BJ (cell line): ENCODE measurements around the gene KXD1. TPM values are rescaled to one million over a fixed set of nuclear protein-coding genes. Genes with fewer than 3 reads are reported as not detected.

Experiments used
- CTCF ChIA-PET: fragments of 350-600 bp; formaldehyde crosslinking; extraction: SDS; loops from one replicate; lab custom pipeline; 2021; ENCODE audit warnings: antibody characterized with exemption, inconsistent platforms; lab: Yijun Ruan, JAX
- POLR2A ChIA-PET: fragments of 300-600 bp; sonication (Branson Sonifier 250); formaldehyde crosslinking; extraction: SDS; loops from one replicate; lab custom pipeline; 2021; ENCODE audit warnings: antibody characterized with exemption; lab: Charles Lee
- DNase-seq: peaks from one replicate; pipeline ENCODE4 v3.0.0-alpha.2; 2011; ENCODE audit warnings: low read depth
- H3K27me3 ChIP-seq: 2 replicates; pipeline ENCODE4 v1.6.0; 2011; ENCODE audit warnings: low read length; ENCODE audit not compliant: control insufficient read depth, insufficient read depth
- H3K36me3 ChIP-seq: 2 replicates; pipeline ENCODE4 v1.5.1; 2011; ENCODE audit warnings: low read length; ENCODE audit not compliant: control insufficient read depth, insufficient read depth
- H3K4me3 ChIP-seq: 2 replicates; pipeline ENCODE4 v1.5.1; 2011; ENCODE audit warnings: low read depth, mild to moderate bottlenecking, control low read depth, low read length
- polyA plus RNA-seq: library from polyadenylated mRNA; depleted of rRNA; stranded (reverse); fragments of >200 nt; gene quantifications from 2 replicates; pipeline ENCODE4 v1.2.3, GENCODE V29; 2011
- TF ChIP-seq, protein P1 (sequence below): IDR thresholded peaks from 2 replicates; pipeline ENCODE4 v1.5.1; 2011; ENCODE audit warnings: low read depth, mild to moderate bottlenecking, control low read depth, inconsistent platforms, low read length, moderate library complexity; ENCODE audit not compliant: insufficient read depth

KXD1 gene
- polyA plus RNA-seq, 1 experiment = 163 TPM

DNA sequence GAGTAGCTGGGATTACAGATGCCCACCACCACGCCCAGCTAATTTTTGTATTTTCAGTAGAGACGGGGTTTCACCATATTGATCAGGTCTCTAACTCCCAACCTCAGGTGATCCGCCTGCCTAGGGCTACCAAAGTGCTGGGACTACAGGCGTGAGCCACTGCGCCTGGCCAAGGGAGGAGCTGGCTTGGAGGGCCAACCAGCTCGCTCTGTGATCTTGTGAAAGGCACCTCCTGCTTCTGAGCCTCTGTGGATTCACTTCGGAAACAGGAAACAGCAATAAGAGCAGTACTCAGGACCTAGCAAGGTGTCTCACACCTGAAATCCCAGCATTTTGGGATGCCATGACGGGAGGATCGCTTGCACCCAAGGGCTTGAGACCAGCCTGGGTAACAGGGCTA lies 33.8 kb upstream of the KXD1 start:
- DNase-seq = no peak
- H3K36me3 ChIP-seq = no peaks in the 10 kb centered on the region
- POLR2A ChIA-PET = no interaction called here
- no peak overlapping the region for H3K4me3 ChIP-seq
- TF ChIP-seq, protein P1, sequence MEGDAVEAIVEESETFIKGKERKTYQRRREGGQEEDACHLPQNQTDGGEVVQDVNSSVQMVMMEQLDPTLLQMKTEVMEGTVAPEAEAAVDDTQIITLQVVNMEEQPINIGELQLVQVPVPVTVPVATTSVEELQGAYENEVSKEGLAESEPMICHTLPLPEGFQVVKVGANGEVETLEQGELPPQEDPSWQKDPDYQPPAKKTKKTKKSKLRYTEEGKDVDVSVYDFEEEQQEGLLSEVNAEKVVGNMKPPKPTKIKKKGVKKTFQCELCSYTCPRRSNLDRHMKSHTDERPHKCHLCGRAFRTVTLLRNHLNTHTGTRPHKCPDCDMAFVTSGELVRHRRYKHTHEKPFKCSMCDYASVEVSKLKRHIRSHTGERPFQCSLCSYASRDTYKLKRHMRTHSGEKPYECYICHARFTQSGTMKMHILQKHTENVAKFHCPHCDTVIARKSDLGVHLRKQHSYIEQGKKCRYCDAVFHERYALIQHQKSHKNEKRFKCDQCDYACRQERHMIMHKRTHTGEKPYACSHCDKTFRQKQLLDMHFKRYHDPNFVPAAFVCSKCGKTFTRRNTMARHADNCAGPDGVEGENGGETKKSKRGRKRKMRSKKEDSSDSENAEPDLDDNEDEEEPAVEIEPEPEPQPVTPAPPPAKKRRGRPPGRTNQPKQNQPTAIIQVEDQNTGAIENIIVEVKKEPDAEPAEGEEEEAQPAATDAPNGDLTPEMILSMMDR = no peak
- no peaks in the 10 kb centered on the region for H3K27me3 ChIP-seq
- CTCF ChIA-PET = interaction anchor here (0.7 kb wide), 2 partner anchors 57 to 66 kb away, joined by 3 read pairs; no protein-coding TSS in a partner anchor

DNA sequence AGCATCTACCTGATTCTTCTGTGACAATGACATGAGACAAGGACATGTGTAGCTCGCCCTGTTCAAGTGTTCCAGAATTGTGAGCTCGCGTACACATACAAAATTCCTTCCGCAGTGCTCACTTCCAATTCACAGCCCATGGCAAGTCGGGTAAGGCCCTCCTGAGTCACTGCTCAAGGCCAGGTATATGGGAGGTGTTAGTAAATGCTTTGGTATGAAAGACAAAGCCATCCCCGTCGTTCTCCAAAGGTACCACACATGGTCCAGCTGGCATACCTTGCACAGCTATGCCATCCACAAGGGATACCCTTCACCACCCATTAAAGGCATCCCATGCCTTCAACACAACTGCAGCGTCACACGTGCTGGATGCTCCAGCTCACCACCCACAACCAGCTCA lies 31.4 kb upstream of the KXD1 start:
- CTCF ChIA-PET = interaction anchor here (0.6 kb wide), 1 partner anchor 55 kb away, joined by 3 read pairs; no protein-coding TSS in a partner anchor
- Histone ChIP-seq H3K4me3 (no peak overlapping the region), H3K36me3 (no peaks in the 10 kb centered on the region), H3K27me3 (no peaks in the 10 kb centered on the region)
- TF ChIP-seq, protein P1 = no peak
- POLR2A ChIA-PET = no interaction called here
- DNase-seq = no peak

DNA sequence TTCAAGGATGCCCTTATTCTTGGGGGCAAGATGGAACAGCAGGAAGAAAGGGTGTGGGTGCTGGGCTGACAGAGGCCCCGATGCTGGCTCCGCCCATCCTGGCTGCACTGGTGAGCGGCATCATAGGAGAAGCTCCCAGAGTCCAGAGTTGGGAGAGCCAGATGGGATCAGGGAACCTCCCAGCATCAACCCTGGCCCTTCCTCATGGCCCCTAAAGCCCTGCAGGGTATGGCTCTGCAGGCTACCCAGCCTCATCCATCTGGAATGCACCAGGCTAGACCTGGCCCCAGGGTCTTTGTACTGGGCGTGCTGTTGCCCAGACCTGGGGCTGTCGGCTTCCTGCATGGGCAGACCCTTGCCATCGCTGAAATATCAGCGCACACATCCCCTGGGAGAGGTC lies 27.9 kb upstream of the KXD1 start:
- DNase-seq = no peak
- CTCF ChIA-PET = interaction anchor here (0.6 to 1.7 kb wide), 4 partner anchors 13 to 322 kb away, joined by 3 to 5 read pairs (median 4); no protein-coding TSS in a partner anchor

DNA sequence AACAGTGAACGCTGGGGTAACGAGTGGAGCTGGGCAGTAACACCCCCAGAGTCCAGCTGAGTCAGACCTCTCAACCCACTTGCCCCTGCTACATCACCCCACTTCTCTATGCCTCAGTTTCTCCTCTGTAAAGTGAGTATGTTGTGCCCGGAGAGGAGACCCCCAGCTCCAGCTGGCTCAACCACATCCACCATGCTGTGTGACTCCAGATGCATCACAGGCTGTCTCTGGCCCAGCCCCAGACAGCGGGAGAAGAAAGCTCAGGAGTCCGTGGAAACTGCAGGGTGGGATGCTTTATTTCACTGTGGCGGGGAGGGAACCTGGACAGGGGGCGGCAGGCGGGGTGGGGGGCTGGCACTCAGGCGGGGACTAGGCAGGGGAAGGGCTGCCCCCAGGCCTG lies 26.2 kb upstream of the KXD1 start:
- DNase-seq = no peak
- Histone ChIP-seq H3K4me3 (no peak overlapping the region), H3K36me3 (peaks cover 21% of the 10 kb centered on the region), H3K27me3 (no peaks in the 10 kb centered on the region)
- ChIA-PET POLR2A (no interaction called here), CTCF (interaction anchor here (0.9 to 1.7 kb wide), 3 partner anchors 11 to 83 kb away, joined by 4 read pairs; partner anchors contain the start of gene KXD1)
- TF ChIP-seq, protein P1 = no peak

More for the DNA sequence above, 27.9 kb upstream of the KXD1 start:
- Histone ChIP-seq H3K27me3 (no peaks in the 10 kb centered on the region), H3K36me3 (peaks cover 13% of the 10 kb centered on the region), H3K4me3 (no peak overlapping the region)
- TF ChIP-seq, protein P1 = no peak
- POLR2A ChIA-PET = interaction anchor here (0.6 kb wide), 1 partner anchor 14 kb away, joined by 6 read pairs; no protein-coding TSS in a partner anchor

DNA sequence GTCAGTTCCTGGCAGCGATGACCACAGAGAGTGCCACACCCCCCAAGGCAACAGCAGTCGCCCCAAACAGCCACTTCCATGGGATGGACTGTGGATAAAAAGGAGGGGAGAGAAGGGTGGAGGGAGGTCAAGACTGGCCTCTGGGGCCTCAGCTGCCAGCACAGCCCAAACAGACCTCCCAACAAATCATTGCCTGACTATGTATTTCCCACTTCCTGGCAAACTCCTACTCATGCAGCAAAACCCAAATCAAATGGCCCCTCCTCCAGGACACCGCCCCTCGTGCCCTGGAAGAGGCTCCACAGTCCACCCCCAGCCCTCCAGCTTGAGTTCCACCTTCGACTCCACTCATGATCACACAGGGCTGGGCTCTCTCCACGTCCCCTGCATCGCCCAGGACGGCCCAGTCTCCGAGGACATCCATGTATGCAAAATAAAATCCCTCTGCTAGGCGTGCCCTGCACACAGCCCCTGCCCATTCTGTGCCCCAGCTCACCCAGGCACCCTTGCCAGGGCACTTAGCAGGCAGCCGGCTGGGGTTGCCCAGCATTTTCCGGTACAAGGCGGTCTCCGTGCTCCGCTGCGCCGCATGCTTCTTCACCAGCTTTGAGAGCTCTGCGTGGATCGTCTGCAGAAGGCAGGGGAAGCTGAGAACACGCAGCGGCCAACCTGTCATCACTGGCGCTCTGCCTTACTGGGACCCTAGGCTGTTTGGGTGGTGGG lies 25.3 kb upstream of the KXD1 start:
- ChIA-PET CTCF (interaction anchor here (0.9 to 1.5 kb wide), 2 partner anchors 25 to 84 kb away, joined by 4 read pairs; partner anchors contain the start of gene KXD1), POLR2A (no interaction called here)
- no peak for DNase-seq
- H3K36me3 ChIP-seq = peaks cover 28% of the 10 kb centered on the region
- no peak overlapping the region for H3K4me3 ChIP-seq
- TF ChIP-seq, protein P1 = no peak
- no peaks in the 10 kb centered on the region for H3K27me3 ChIP-seq
